Measurements from ENCODE around the gene FHAD1.

DNA sequence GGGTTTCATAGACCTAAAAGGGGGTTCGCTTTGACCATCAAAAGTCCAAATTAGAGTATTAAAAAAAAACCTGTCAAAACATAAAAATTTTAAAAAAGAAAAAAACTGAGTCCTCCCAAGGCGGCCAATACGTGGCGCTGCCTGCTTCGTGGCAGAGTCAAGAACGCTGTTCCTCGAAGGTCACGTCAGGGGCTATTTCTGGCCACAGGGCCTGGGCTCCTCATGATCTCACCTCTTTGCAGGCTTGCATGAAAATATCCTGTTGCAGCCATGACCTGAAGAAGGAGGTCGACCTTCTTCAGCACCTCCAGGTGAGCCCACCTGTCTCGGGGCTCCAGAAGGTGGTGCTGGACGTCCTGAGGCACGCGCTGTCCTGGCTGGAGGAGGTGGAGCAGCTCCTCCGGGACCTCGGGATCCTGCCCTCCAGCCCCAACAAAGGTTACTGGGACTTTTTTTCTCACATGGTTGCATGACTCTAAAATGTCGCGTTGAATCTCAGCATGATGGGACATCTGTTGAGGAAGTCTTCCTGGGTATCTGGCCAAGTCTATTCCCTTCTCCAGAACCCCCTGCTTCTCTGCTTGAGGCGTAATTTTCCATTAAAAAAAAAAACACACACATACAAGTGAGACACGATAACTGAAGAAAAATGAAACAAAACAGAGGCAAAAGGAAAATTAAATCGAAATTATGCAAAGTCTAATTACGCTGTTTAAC, 82.2 kb downstream of the FHAD1 start:
- TF ChIP-seq, protein P1, sequence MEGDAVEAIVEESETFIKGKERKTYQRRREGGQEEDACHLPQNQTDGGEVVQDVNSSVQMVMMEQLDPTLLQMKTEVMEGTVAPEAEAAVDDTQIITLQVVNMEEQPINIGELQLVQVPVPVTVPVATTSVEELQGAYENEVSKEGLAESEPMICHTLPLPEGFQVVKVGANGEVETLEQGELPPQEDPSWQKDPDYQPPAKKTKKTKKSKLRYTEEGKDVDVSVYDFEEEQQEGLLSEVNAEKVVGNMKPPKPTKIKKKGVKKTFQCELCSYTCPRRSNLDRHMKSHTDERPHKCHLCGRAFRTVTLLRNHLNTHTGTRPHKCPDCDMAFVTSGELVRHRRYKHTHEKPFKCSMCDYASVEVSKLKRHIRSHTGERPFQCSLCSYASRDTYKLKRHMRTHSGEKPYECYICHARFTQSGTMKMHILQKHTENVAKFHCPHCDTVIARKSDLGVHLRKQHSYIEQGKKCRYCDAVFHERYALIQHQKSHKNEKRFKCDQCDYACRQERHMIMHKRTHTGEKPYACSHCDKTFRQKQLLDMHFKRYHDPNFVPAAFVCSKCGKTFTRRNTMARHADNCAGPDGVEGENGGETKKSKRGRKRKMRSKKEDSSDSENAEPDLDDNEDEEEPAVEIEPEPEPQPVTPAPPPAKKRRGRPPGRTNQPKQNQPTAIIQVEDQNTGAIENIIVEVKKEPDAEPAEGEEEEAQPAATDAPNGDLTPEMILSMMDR (conservative IDR thresholded peaks at IDR 0.05 in 1 of 2, IDR thresholded peaks at IDR 0.05 in 1 of 2; ENCODE audit: extremely low read depth in 1 of 2, insufficient read depth in 1 of 2, low read depth in 1 of 2, low read length in 2 of 2), result peak; percentile 30 to 49
- TF ChIP-seq EZH2 (IDR thresholded peaks at IDR 0.05; ENCODE audit: borderline replicate concordance, low read length), result no peak

Data from mammary epithelial cell (primary cell).